IMR-90 (cell line): ENCODE measurements around the gene CHRM3. TPM values are rescaled to one million over a fixed set of nuclear protein-coding genes. Genes with fewer than 3 reads are reported as not detected.

Source experiments
- ATAC-seq: fragments of 200-7000 bp; cut with Tn5 transposase; 2 replicates; pipeline ENCODE4 v1.9.1; 2020; ENCODE audit warnings: low read depth, mild to moderate bottlenecking, moderate library complexity
- BruUV-seq: library from RNA; stranded (reverse); fragments of 400-500 nt; replicated peaks from 2 replicates; lab custom pipeline; 2021; lab: Mats Ljungman, UMichigan
- CTCF ChIA-PET: fragments of 300-600 bp; formaldehyde crosslinking; extraction: SDS; loops from one replicate; lab custom pipeline; 2021; ENCODE audit warnings: antibody characterized with exemption; lab: Yijun Ruan, JAX
- POLR2A ChIA-PET: fragments of 300-600 bp; sonication (Branson Sonifier 250); formaldehyde crosslinking; loops from one replicate; lab custom pipeline; 2022; ENCODE audit warnings: antibody characterized with exemption; ENCODE audit not compliant: unreplicated experiment; lab: Charles Lee
- DNase-seq: peaks from one replicate; pipeline ENCODE4 v3.0.0; 2013
- H2AFZ ChIP-seq: replicated peaks from 2 replicates; pipeline ENCODE3; 2013; ENCODE audit warnings: low read length, mild to moderate bottlenecking; ENCODE audit not compliant: poor library complexity
- H2AK5ac ChIP-seq: 2 replicates; pipeline ENCODE4 v1.6.1; 2013; ENCODE audit warnings: low read depth, low read length, inconsistent platforms
- H2AK9ac ChIP-seq: replicated peaks from 2 replicates; pipeline ENCODE3; 2013; ENCODE audit warnings: mild to moderate bottlenecking, low read depth, low read length, moderate library complexity; ENCODE audit not compliant: poor library complexity
- H2BK120ac ChIP-seq: 2 replicates; pipeline ENCODE4 v1.6.1; 2013; ENCODE audit warnings: low read depth, low read length, inconsistent platforms
- H2BK15ac ChIP-seq: 3 replicates; pipeline ENCODE4 v1.6.1; 2013; ENCODE audit warnings: low read depth, low read length, inconsistent platforms
- H2BK20ac ChIP-seq: 2 replicates; pipeline ENCODE4 v1.6.1; 2013; ENCODE audit warnings: low read depth, mild to moderate bottlenecking, inconsistent platforms, low read length, moderate library complexity
- H2BK5ac ChIP-seq: 2 replicates; pipeline ENCODE4 v1.6.1; 2013; ENCODE audit warnings: mild to moderate bottlenecking, low read depth, low read length, inconsistent platforms; ENCODE audit not compliant: poor library complexity, severe bottlenecking
- H3K14ac ChIP-seq: replicated peaks from 2 replicates; pipeline ENCODE4 v1.6.1; 2013; ENCODE audit warnings: low read depth, low read length, inconsistent platforms
- H3K18ac ChIP-seq: 2 replicates; pipeline ENCODE4 v1.6.1; 2013; ENCODE audit warnings: low read depth, low read length, control low read depth
- H3K23ac ChIP-seq: 2 replicates; pipeline ENCODE4 v1.6.1; 2013; ENCODE audit warnings: low read depth, low read length, inconsistent platforms
- H3K27ac ChIP-seq: 2 replicates; pipeline ENCODE4 v1.5.1; 2013; ENCODE audit warnings: mild to moderate bottlenecking, control low read depth, low read length; ENCODE audit not compliant: insufficient read depth
- H3K27me3 ChIP-seq: 2 replicates; pipeline ENCODE4 v1.6.1; 2013; ENCODE audit warnings: low read length; ENCODE audit not compliant: control insufficient read depth, insufficient read depth
- H3K36me3 ChIP-seq: 2 replicates; pipeline ENCODE4 v1.6.1; 2013; ENCODE audit warnings: low read length, mixed read lengths; ENCODE audit not compliant: control insufficient read depth, insufficient read depth
- H3K4ac ChIP-seq: 2 replicates; pipeline ENCODE4 v1.6.1; 2013; ENCODE audit warnings: low read depth, low read length, inconsistent platforms
- H3K4me1 ChIP-seq: 2 replicates; pipeline ENCODE4 v1.6.1; 2013; ENCODE audit warnings: low read length, mixed read lengths; ENCODE audit not compliant: control insufficient read depth, insufficient read depth
- H3K4me2 ChIP-seq: 2 replicates; pipeline ENCODE4 v1.6.1; 2013; ENCODE audit warnings: low read depth, mild to moderate bottlenecking, control low read depth, low read length, moderate library complexity
- H3K4me3 ChIP-seq: 2 replicates; pipeline ENCODE4 v1.5.1; 2013; ENCODE audit warnings: low read depth, mild to moderate bottlenecking, control low read depth, low read length, moderate library complexity; ENCODE audit not compliant: insufficient read depth
- H3K56ac ChIP-seq: 2 replicates; pipeline ENCODE4 v1.6.1; 2013; ENCODE audit warnings: low read length, inconsistent platforms; ENCODE audit not compliant: insufficient read depth; ENCODE audit errors: extremely low read depth
- H3K79me1 ChIP-seq, 2 experiments: 2 replicates each; pipeline ENCODE4 v1.6.1; 2013; ENCODE audit warnings: low read length in 2 of 2, inconsistent platforms in 1 of 2, low read depth in 1 of 2
- H3K9ac ChIP-seq: 2 replicates; pipeline ENCODE4 v1.6.1; 2013; ENCODE audit warnings: low read depth, low read length, control low read depth
- H3K9me1 ChIP-seq: 2 replicates; pipeline ENCODE4 v1.6.1; 2013; ENCODE audit warnings: low read length, inconsistent platforms; ENCODE audit not compliant: insufficient read depth
- H3K9me3 ChIP-seq: 2 replicates; pipeline ENCODE4 v1.6.1; 2013; ENCODE audit warnings: low read length; ENCODE audit not compliant: control insufficient read depth, insufficient read depth
- H4K20me1 ChIP-seq: 2 replicates; pipeline ENCODE4 v1.6.1; 2013; ENCODE audit warnings: low read length, inconsistent platforms; ENCODE audit not compliant: insufficient read depth
- H4K5ac ChIP-seq: 2 replicates; pipeline ENCODE4 v1.6.1; 2013; ENCODE audit warnings: mild to moderate bottlenecking, low read depth, low read length, control low read depth
- H4K8ac ChIP-seq, 2 experiments: 2 replicates each; pipeline ENCODE4 v1.6.1; 2013; ENCODE audit warnings: low read depth in 2 of 2, low read length in 2 of 2, control low read depth in 1 of 2, inconsistent platforms in 1 of 2
- H4K91ac ChIP-seq: 2 replicates; pipeline ENCODE4 v1.6.1; 2013; ENCODE audit warnings: low read depth, low read length, inconsistent platforms; ENCODE audit not compliant: insufficient read depth
- BHLHE40 ChIP-seq: fragments of 150-350 bp; IDR thresholded peaks from 2 replicates; pipeline ENCODE4 v1.6.1; 2016; ENCODE audit warnings: mild to moderate bottlenecking, low read depth, low read length
- CEBPB ChIP-seq: IDR thresholded peaks from 2 replicates; pipeline ENCODE4 v1.6.1; 2012; ENCODE audit warnings: low read depth, low read length, improper control_type of control experiment
- CHD1 ChIP-seq: IDR thresholded peaks from 2 replicates; pipeline ENCODE4 v1.6.1; 2012; ENCODE audit warnings: low read depth, low read length, improper control_type of control experiment
- CTCF ChIP-seq: conservative IDR thresholded peaks from 2 replicates; pipeline ENCODE4 v1.5.1; 2012; ENCODE audit warnings: mild to moderate bottlenecking, low read depth, low read length, improper control_type of control experiment
- ELK1 ChIP-seq: fragments of 150-350 bp; IDR thresholded peaks from 2 replicates; pipeline ENCODE4 v1.6.1; 2016; ENCODE audit warnings: low read depth, mild to moderate bottlenecking, low read length, moderate library complexity, borderline replicate concordance
- FOS ChIP-seq: fragments of 150-350 bp; IDR thresholded peaks from 2 replicates; pipeline ENCODE4 v1.6.1; 2016; ENCODE audit warnings: low read depth, low read length
- MAFK ChIP-seq: IDR thresholded peaks from 2 replicates; pipeline ENCODE4 v1.6.1; 2012; ENCODE audit warnings: low read depth, low read length, improper control_type of control experiment
- MAZ ChIP-seq: IDR thresholded peaks from 2 replicates; pipeline ENCODE4 v1.6.1; 2012; ENCODE audit warnings: low read depth, mild to moderate bottlenecking, low read length, improper control_type of control experiment, moderate library complexity, borderline replicate concordance
- MXI1 ChIP-seq: IDR thresholded peaks from 2 replicates; pipeline ENCODE4 v1.6.1; 2012; ENCODE audit warnings: low read depth, mild to moderate bottlenecking, low read length, moderate library complexity, borderline replicate concordance
- NFE2L2 ChIP-seq: fragments of 150-350 bp; IDR thresholded peaks from 2 replicates; pipeline ENCODE4 v1.6.1; 2016; ENCODE audit warnings: low read depth, mild to moderate bottlenecking, low read length
- POLR2A ChIP-seq: IDR thresholded peaks from 2 replicates; pipeline ENCODE4 v1.6.1; 2012; ENCODE audit warnings: mild to moderate bottlenecking, low read depth, low read length
- RAD21 ChIP-seq: IDR thresholded peaks from 2 replicates; pipeline ENCODE4 v1.6.1; 2012; ENCODE audit warnings: low read length, improper control_type of control experiment
- RCOR1 ChIP-seq: IDR thresholded peaks from 2 replicates; pipeline ENCODE4 v1.6.1; 2012; ENCODE audit warnings: mild to moderate bottlenecking, low read length, improper control_type of control experiment; ENCODE audit not compliant: insufficient replicate concordance
- RFX5 ChIP-seq: IDR thresholded peaks from 2 replicates; pipeline ENCODE4 v1.8.0; 2012; ENCODE audit warnings: low read depth, mild to moderate bottlenecking, low read length, moderate library complexity
- SMC3 ChIP-seq: fragments of 150-350 bp; IDR thresholded peaks from 2 replicates; pipeline ENCODE4 v1.6.1; 2016; ENCODE audit warnings: low read depth, mild to moderate bottlenecking, antibody characterized with exemption, low read length, moderate library complexity
- USF2 ChIP-seq: fragments of 150-350 bp; IDR thresholded peaks from 2 replicates; pipeline ENCODE4 v1.6.1; 2017; ENCODE audit warnings: mild to moderate bottlenecking, antibody characterized with exemption, low read length, low read depth
- WGBS, 2 experiments: methylation state at CpG; one replicate each; pipeline versions ENCODE4 v1.1.5 to v1.1.7; 2013; ENCODE audit warnings: missing lambda C conversion rate in 2 of 2; ENCODE audit not compliant: insufficient read length in 1 of 2; ENCODE audit errors: extremely low coverage in 2 of 2; 5-methylcytosine and 5-hydroxymethylcytosine counted together
- dilution Hi-C: fragments of 300-500 bp; cut with HindIII; formaldehyde crosslinking; loops from one replicate; pipeline ENCODE4 v1.14.3; 2018; ENCODE audit warnings: low sequenced_read_pairs; ENCODE audit not compliant: unreplicated experiment
- in situ Hi-C: fragments of 300-500 bp; cut with MboI; formaldehyde crosslinking; loops from 3 replicates; pipeline ENCODE4 v1.14.3; 2019; ENCODE audit warnings: low sequenced_read_pairs, inconsistent platforms, mixed read lengths
- intact Hi-C: fragments of 100-400 bp; cut with micrococcal nuclease; formaldehyde crosslinking; loops from 2 replicates; pipeline ENCODE4 v1.10.0; 2022
- polyA plus RNA-seq, 3 experiments: library from polyadenylated mRNA; depleted of rRNA; stranded (reverse); fragments of >200 nt; gene quantifications; 2 replicates each; pipeline ENCODE4 v1.2.3, GENCODE V29; 2012; ENCODE audit warnings: low replicate concordance in 1 of 3
- total RNA-seq: library from RNA; depleted of rRNA; stranded (reverse); fragments of >200 nt; gene quantifications from 2 replicates; pipeline ENCODE4 v1.2.3, GENCODE V29; 2012

Gene CHRM3
- total and polyA plus RNA-seq, 2 of the 4 experiments (the other 2 are of a cell fraction), result not detected

- DNase-seq (no peak), ATAC-seq (no peak)
- no peak overlapping the region for H2BK20ac ChIP-seq
- WGBS, 2 experiments, result no CpG with 5 or more reads among the region's 3 CpGs
- H3K36me3 ChIP-seq, result no peaks in the 10 kb centered on the region
- no peak overlapping the region for H3K18ac ChIP-seq
- no peak overlapping the region for H3K4me3 ChIP-seq
- H2BK5ac ChIP-seq, result no peak overlapping the region
- TF ChIP-seq RAD21, result no peak
- no peak for TF ChIP-seq MXI1
- TF ChIP-seq CTCF, result no peak
- no peak for TF ChIP-seq USF2
- TF ChIP-seq ELK1, result no peak
- TF ChIP-seq POLR2A, result no peak
- no peak for TF ChIP-seq CEBPB
- no peak for TF ChIP-seq RCOR1
- TF ChIP-seq SMC3, result no peak
- TF ChIP-seq BHLHE40, result no peak
- no peak for TF ChIP-seq FOS
- no peak for TF ChIP-seq MAFK
- TF ChIP-seq RFX5, result no peak
- no peak for TF ChIP-seq MAZ
- no peak for TF ChIP-seq CHD1
- TF ChIP-seq NFE2L2, result no peak
- ChIA-PET CTCF (interaction anchor here (0.6 kb wide), 1 partner anchor 1240 kb away, joined by 5 read pairs; no protein-coding TSS in a partner anchor), POLR2A (no interaction called here)
- no peak overlapping the region for H2BK120ac ChIP-seq
- no peak overlapping the region for H3K56ac ChIP-seq
- intact Hi-C loops (no loop called here), in situ Hi-C loops (no loop called here), dilution Hi-C loops (no loop called here)
- no peaks in the 10 kb centered on the region for H3K9me1 ChIP-seq
- no peak overlapping the region for H2BK15ac ChIP-seq
- H4K5ac ChIP-seq, result no peak overlapping the region
- H3K9ac ChIP-seq, result no peak overlapping the region
- H4K91ac ChIP-seq, result no peak overlapping the region
- no peaks in the 10 kb centered on the region for H3K79me1 ChIP-seq
- no peak overlapping the region for H3K4ac ChIP-seq
- no peaks in the 10 kb centered on the region for H3K4me1 ChIP-seq
- H3K9me3 ChIP-seq, result peaks cover 15% of the 10 kb centered on the region
- H2AK9ac ChIP-seq, result no peak overlapping the region
- no peak overlapping the region for H2AFZ ChIP-seq
- H3K14ac ChIP-seq, result no peak overlapping the region
- no peak overlapping the region for H3K27ac ChIP-seq
- no peak overlapping the region for H2AK5ac ChIP-seq
- H4K20me1 ChIP-seq, result no peaks in the 10 kb centered on the region
- no TSS peak for BruUV-seq
- H3K4me2 ChIP-seq, result no peak overlapping the region
- H4K8ac ChIP-seq, result no peak overlapping the region
- no peak overlapping the region for H3K23ac ChIP-seq
- H3K27me3 ChIP-seq, result no peaks in the 10 kb centered on the region
These were observed 42.8 kb downstream of the CHRM3 start for GRCh38 chr1:239429163-239429562.
